NCI-H2107 treated with DMSO at 0.1 percent for 48 hours (cell line): Measurements from ENCODE around the gene ERGIC2.
"Not testable (repeated sequence)": the region's sequence is repeated elsewhere in the genome, so short reads cannot be mapped to it uniquely, and the experiment has no call there.

Experiments used
- DNase-seq: peaks from one replicate; lab custom pipeline; 2025; ENCODE audit not compliant: unreplicated experiment; lab: John Stamatoyannopoulos, UW

ERGIC2 gene

DNA sequence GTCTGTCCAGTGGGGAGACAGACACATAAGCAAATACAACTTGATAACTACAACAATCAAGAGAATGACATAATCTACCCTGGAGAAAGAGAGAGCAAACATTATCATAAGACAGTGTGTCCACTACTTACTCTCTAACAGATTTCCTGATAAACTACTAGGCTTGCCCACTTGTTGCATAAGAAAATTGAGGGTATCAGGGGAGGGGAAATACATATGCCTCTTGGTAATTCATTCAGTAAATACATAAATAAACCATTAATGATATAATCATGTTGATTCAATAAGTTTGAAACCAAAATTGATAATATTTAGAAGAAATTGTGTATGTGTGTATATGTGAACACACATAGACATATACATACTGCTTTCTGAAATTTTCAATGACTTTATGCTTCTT, 76.6 kb downstream of the ERGIC2 start:
- DNase-seq = no peak

DNA sequence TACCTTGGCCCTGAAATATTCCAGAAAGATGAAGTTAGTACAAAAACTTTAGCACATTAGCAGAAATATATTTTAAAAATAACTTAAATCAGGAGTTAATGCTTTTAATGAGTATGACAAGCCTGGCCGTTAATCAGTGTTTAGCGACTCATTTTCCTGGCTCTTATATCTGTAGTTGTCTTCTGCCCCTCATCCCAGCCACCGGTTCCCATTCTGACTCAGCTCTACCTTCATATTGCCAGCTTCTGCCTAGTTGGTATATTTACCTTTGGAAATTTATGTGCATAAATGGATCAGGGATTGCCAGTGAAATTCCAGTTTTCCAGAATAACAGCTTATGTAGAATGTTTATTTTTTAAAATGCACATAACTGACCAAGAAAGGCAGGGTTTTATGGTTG, 79.9 kb downstream of the ERGIC2 start:
- DNase-seq = no peak

DNA sequence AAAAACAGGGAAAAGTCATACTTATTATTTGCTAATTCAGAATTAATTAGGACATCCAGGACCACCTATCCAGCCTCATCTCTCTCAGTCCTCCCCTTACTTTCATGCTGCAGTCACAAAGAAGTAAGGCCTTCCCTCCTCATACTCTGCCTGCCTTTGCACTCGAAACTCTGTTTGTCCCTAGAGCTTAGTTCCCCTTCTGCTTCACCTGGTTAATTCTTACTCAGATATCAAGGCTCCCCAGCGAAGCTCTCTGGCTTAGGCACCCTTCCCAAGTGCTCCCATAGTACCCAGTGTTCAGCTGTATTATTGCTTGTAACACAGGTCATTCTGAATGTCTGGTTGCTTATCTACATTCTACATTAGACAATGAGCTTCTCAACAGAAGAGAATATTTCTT, 81.3 kb downstream of the ERGIC2 start:
- DNase-seq = no peak

DNA sequence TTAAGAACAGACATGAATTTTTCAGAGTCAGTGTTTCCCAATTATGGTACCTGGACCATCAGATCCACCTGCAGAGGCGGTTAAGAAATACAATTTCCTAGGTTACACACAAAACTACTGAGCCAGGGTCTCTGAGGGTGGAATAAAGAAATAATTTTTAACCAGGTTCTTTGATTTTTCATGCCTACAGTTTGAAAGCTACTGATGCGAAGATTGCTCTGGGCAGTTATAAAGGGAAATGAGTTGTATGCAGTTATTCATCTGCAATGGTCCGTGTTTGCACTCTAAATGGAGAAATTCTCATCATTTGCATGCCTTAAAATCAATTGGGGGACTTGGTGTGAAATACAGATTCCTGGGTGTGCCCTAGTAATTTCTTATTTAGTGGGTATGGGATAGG, 89.7 kb downstream of the ERGIC2 start:
- DNase-seq = no peak

DNA sequence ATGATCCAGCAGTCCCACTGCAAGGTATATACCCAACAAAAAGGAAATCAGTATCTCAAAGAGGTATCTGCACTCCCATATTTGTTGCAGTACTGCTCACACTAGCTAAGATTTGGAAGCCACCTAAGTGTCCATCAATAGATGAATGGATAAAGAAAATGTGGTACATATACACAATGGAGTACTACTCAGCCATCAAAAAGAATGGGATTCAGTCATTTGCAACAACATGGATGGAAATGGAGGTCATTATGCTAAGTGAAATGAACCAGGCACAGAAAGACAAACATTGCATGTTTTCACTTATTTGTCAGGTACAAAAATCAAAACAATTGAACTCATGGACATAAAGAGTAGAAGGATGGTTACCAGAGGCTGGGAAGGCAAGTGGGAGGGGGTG, 90.5 kb downstream of the ERGIC2 start:
- DNase-seq = not testable (repeated sequence)

DNA sequence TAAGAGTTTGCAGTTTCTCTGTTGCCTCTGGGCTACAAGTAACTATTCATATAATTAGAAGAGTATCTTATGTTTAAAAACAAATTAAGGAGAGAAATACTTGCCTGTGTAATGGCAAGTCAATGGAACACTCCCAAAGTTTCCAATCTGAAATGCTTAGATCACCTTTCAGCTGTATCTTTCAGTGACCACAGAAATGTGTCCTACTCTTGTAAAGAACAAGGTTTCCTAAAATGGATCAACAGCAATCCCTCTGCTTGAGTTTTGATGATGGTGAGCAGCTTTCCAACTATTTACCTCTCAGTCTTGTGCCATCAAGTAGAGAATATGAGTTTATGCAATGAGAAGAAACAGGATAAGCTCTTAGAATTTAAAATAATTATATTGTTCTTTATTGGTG, 92.9 kb downstream of the ERGIC2 start:
- DNase-seq = no peak

DNA sequence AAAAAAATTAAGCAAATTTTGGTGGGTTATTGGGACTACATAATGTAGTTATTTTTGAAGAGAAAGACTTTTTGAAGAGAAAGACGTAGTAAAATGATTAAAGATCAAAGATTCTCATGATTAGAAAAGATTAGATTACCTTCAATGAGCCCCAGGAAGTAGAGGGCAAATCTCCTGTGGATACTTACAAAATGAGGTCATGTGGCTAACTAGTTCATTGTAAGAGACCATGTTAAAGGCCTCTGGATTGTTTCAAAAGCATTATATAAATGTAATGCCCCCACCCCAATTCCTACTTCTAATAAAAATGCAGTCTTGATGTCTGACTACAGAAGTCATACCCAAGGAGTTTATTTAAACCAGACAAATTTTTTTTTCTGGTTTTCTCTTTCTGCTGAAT, 93.3 kb downstream of the ERGIC2 start:
- DNase-seq = no peak
